Esophagus squamous epithelium (tissue), 4 donors: Measurements from ENCODE around the gene KRT78.

ENCODE experiments used
- POLR2A ChIP-seq, 4 donors: fragments of 450-650 bp; IDR thresholded peaks; one replicate each; pipeline ENCODE4 v1.6.1; 2017; ENCODE audit warnings: antibody characterized with exemption in 4 of 4, mild to moderate bottlenecking in 4 of 4, moderate library complexity in 3 of 4
- TF ChIP-seq, protein P1 (sequence below), 6 experiments: fragments of 450-650 bp in 4 of 6; fragments of 200-600 bp in 2 of 6; sonication (generic) in 2 of 6; IDR thresholded peaks; one replicate each; pipeline ENCODE4 v1.5.1; 2016 to 2019; ENCODE audit warnings: antibody characterized with exemption in 6 of 6, mild to moderate bottlenecking in 4 of 6, moderate library complexity in 4 of 6

- TF ChIP-seq, protein P1, sequence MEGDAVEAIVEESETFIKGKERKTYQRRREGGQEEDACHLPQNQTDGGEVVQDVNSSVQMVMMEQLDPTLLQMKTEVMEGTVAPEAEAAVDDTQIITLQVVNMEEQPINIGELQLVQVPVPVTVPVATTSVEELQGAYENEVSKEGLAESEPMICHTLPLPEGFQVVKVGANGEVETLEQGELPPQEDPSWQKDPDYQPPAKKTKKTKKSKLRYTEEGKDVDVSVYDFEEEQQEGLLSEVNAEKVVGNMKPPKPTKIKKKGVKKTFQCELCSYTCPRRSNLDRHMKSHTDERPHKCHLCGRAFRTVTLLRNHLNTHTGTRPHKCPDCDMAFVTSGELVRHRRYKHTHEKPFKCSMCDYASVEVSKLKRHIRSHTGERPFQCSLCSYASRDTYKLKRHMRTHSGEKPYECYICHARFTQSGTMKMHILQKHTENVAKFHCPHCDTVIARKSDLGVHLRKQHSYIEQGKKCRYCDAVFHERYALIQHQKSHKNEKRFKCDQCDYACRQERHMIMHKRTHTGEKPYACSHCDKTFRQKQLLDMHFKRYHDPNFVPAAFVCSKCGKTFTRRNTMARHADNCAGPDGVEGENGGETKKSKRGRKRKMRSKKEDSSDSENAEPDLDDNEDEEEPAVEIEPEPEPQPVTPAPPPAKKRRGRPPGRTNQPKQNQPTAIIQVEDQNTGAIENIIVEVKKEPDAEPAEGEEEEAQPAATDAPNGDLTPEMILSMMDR (IDR thresholded peaks at IDR 0.05): no peak
- TF ChIP-seq POLR2A (IDR thresholded peaks at IDR 0.05): no peak
Observed at GRCh38 chr12:52806169-52806811, 42.5 kb downstream of the KRT78 start.
